ENCODE results near the gene CLSTN2.

- no peak for TF ChIP-seq ZNF274 (IDR thresholded peaks at IDR 0.05; ENCODE audit: borderline replicate concordance, extremely low read depth, low read length)
- TF ChIP-seq MAFK (IDR thresholded peaks at IDR 0.05; ENCODE audit: low read depth, low read length) = no peak
- no peak for TF ChIP-seq SRF (IDR thresholded peaks at IDR 0.05; ENCODE audit: low read depth, low read length)
- TF ChIP-seq ATF3 (IDR thresholded peaks at IDR 0.05; ENCODE audit: insufficient read depth, low read depth, low read length) = no peak
Observed at GRCh38 chr3:140091143-140091542, 156.2 kb downstream of the CLSTN2 start.

Data from H1 (cell line).